ENCODE data around the gene MYO3B.
"Not testable (repeated sequence)": the region's sequence is repeated elsewhere in the genome, so short reads cannot be mapped to it uniquely, and the experiment has no call there.

MYO3B gene

DNA sequence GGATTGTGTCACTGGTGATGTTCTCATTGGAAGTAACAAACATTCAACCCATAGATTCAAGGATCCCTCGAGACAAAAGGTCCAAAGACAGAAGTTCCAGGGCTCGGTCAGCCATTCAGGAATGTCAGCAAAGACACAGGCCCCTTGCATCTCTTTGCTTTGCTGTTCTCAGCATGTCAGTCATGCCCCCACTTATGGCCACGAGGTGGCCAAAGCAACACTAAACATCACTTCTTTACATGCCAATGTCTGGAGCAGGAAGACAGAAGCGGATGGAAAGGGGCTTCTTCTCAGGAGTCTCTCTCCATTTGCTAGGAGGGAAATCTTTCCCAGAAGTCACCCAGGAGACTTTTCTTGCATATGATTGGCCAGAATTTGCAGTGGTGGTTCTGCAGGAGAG lies 345.6 kb downstream of the MYO3B start:
- no peak for DNase-seq

DNA sequence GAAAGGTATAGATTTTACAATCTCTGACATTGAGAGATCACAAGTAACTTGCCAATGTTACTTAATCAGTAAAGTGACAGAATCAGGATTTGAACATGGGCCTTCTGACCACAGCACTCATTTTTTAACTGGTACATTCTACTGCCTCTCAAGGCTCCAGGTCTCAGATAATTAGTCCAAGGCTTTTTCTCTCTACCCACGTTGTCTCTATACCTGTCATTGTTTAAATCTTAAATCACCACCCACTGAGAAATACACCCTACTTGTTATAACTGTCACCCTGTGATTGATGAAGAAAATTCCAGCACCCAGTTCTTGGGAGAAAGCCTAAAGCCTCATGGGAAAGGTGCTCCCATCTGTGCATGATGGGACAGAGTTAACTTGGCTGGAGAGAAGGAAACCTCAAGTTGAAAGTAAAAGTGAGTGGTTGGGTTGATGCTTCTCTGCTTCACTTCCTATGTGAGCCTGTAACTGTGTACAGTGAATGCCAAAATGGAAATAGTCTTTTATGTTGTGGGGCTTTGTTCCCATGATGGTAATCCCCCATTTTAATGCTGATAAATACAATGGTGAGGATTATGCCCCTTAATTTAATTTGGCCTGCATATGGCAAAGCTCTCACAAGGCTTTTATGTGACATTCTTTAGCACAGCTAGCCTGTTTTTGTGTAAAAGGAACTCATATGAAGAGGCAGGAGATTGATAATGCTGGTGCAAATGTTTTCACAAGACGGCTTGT lies 347.1 kb downstream of the MYO3B start:
- no peak for DNase-seq

DNA sequence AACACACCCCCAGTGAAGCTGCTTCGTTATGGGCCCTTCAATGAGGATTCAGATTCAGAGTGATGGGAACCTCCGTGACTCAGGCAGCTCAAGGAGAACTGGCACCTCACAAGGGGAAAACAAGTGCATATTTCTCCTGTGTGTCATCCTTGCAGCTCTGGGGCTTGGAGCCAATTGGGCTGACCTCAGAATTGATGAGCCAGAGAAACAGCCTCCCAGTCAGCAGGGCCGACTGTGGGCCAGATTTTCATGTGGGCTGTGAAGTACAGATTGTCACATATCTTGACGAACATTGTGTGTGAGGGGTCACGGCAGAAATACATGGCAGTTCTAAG lies 347.6 kb downstream of the MYO3B start:
- DNase-seq, result no peak

DNA sequence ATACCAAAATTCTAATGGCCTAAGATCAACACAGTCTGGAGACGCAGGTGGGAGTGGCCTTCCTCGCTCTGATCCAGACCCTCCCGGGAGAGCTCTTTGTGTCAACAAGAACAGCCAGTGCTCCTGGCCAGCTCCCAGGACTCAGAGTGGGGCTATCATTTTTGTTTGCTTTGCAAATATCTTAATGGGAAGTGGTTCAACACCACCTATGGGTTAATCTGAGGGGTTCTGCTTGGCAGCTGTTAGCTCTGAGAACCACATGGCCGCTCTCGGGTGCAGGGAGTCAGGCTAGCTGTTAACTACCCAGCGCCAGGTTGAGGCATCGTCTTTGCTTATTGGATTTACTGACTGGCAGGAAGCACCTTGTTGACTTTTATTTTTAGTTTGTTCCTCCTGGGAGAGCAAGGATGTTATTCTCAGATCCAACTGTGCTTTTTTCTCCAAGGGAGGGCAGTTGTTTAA lies 352.4 kb downstream of the MYO3B start:
- DNase-seq, result peak; percentile 87

DNA sequence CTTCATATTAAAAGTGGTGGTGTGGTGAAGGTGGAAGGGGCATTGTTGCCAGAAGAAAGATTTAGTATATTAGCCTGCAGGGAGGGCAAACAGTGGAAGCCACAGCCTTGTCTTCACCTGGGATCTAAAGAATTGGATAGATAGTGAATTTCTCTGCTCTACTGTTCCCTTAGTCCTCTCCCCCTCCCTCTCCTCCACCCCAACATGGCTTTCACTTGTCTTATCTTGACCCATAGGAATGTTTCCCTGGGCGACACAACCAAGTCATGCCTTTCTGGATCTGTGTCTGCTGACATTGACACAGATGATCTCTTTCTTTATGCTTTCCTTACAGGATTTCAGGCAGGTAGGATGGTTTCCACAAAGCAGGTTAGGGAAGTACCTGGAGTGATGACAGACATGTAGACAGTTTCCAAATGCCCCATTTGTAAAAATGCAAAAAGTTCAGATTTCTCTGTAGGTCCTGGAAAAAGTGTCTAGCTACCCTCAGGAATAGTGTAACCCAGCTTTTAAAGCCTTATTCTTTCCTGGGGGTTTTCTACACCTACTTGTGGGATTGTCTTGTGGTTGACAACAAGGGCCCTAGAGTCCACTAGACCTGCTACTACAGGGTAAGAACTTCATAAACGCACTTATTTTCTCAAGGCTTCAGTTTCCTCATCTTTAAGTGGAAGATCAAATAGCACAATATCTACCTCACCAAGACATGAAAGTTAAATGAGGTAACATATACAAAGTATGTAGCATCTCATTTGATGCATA lies 353.0 kb downstream of the MYO3B start:
- DNase-seq, result no peak

DNA sequence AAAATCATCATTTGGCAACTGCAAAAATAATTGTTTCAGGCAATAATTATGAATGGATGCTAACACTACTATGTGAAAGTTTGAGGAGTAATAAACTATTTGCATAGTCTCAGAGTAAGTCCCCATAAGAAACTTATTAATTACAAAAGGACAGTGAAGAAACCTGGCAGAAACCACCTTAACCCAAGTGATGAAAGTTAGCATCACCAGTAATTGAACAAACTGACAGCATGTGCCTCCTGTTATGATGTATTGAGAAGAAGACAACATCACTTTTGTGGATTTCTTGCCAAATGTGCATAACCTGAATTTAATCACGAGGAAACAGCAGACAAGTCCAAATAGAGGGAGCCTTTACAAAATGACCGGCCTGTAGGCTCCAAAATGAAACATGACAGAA lies 353.9 kb downstream of the MYO3B start:
- no peak for DNase-seq

DNA sequence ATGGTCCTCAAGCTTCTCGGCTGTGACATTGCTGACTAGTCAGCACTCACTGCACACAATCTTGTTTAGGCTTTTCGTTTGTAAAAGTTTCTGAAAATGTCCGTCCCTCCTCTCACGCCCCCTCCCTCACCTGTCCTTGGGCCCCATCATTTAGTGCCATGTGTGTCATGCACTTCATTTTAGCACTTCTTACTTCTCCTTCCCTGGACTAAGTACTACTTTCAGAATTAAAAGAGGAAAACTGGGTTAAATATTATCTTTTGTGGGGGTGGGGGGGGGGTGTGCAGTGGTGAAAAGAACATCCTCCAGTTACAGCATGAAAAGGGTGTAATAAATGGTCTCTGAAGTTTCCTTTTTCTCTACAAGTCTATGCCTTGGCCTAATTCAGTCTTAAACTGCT lies 355.2 kb downstream of the MYO3B start:
- DNase-seq, result no peak

DNA sequence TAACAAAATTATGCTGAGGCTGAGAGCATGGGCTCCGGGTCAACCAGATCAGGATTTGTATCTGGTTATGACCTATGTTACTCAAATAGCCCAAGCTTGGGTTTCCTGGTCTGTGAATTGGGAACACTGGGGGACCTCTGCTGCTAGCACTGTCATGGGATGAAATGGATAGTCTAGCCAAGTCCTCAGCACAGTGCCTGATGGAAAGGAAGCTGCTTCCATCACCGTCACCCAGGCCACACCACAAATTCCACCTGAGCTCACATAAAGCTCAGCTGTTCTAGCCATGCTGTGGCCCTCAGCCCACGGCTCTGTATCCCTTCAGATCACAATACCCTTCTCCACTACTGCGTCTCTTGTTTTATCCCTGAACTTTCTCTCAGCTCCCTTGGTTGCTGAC lies 357.6 kb downstream of the MYO3B start:
- DNase-seq, result no peak

DNA sequence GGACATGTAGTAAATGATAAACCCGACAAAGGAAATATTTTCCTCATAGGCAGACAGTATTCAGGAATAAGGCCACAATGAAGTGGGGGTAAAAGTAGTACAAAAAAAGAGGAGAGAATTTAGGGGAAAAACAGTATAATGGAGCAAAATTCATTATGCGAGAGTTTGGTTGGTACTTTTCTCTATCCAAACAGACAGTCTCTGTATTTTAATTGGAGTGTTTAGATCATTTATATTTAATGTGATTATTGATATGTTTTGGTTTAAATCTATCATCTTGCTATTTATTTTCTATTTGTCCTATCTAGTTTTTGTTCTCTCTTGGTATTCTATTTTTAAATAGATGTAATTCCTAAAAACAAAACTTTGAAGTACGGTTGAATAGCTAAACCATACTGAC lies 366.9 kb downstream of the MYO3B start:
- DNase-seq, result no peak

DNA sequence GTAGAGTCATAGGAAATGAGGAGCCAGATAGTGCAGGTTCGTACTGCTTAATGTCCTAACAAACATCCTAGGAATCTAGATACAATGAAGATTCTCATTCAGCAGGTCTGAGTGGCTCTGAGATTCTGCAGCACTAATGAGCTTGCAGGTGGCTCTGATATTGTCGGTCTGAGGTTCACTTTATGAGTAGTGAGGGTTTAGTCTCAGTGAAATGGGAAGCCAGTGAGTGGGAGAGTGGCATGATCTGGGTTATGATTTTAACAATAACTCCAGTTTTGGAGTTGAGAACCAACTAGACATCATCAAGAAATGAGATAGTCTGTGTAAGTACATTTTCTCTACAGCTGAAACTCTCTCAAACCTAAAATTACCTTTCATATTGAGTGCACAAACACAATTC lies 370.4 kb downstream of the MYO3B start:
- DNase-seq, result no peak

DNA sequence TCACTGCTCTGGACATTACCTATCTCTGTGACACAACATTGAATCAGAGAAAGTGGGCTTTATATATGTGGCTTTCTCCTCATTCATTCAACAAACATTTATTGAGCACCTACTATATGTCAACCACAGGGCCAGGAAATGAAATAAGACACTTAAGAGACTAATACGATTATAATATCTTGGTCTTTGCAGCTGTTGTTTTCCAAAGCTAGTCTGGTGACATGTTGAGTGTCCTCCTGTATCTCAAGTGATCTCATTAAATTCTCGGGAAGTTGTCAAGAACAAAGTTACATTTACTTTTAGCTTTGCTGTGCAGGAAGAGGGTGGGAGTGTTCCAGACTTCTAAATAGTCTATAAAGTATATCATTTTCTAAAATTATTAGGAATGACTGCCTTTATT lies 372.6 kb downstream of the MYO3B start:
- no peak for DNase-seq

DNA sequence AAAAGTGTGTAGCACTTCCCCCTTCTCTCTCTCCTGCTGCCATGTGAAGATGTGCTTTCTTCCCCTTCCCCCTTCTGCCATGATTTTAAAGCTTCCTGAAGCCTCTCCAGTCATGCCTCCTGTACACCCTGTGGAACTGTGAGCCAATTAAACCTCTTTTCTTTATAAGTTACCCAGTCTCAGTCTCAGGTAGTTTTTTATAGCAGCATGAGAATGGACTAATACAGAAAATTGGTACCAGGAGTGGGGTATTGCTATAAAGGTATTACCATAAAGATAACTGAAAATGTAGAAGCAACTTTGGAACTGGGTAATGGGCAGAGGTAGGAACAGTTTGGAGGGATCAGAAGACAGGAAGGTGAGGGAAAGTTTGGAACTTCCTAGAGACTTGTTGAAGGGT lies 374.0 kb downstream of the MYO3B start:
- DNase-seq, result not testable (repeated sequence)

DNA sequence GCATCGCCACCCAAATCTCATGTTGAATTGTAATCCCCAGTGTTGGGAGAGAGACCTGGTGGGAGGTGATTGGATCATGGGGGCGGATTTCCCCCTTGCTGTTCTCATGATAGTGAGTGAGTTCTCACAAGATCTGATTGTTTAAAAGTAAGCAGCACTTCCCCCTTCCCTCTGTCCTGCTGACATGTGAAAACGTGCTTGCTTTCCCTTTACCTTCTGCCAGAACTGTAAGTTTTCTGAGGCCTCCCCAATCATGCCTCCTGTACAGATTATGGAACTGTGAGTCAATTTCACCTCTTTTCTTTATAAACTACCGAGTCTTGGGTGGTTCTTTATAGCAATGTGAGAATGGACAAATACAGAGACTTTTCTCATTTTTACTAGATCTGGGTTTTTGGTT lies 375.8 kb downstream of the MYO3B start:
- DNase-seq, result no peak

DNA sequence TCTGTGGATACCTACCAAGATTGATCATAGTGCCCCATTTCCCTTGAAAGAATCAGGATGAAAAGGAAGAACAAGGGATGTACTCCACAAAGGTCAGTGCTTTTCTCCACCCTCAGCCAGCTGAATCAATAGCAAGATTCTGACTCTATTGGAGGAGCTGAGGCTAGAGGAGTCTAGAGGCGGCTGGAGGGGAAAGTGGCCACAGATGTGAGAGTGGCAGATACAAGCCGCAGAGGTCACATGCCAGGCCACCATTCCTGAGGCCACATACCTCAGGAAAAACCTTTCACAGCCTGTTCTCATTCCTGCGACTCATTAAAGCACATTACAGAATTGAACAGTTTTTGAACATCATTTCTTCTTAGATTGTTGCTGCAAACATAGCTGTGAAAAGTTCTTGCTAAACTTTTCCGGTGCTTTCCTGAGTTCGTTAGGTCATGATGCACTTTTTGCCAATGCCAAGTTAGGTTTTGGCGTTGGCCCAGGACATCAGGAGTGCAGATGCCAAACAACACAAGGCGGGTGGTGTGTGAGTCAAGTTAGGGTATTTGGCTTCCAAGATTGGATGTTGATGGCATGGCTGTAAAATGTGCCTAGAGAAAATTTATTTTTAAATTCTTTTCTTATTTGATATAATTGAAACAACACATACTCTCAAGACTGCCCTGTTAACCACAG lies 376.5 kb downstream of the MYO3B start:
- DNase-seq, result no peak

DNA sequence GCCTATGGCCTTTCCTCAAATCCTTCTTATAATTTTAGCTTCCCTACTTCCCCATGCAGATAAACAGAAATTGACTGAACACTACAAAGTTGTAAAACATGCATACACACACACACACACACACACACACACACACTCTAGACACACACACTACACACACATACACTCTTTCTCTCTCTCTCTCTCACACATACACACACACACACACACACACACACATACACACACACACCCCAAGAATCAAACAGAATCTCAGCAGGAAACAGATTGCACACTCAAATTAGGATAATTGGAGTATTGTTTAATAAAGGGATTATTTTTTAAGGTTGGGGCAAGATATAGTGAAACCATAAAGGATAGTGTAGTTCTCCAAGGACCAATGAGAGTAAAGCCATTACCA lies 385.0 kb downstream of the MYO3B start:
- no peak for DNase-seq

DNA sequence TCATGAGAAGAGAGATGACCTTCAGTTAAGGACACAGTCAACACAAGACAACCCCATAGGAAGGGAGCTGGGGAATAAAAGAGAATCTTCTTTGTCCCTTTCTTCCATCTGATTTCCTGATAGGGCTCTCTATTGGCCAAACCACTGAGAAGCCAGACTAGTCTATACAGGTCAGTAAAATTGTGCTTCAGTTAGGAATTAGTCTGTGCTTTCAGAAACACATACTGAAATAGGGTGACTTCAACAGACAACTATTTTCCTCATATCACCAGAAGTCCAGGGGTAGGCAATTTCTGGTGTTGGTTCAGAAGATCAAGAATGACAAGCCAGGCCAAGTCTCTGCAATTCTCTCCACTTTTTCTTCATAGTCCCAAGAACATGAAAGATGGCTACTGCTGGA lies 385.5 kb downstream of the MYO3B start:
- DNase-seq, result no peak

DNA sequence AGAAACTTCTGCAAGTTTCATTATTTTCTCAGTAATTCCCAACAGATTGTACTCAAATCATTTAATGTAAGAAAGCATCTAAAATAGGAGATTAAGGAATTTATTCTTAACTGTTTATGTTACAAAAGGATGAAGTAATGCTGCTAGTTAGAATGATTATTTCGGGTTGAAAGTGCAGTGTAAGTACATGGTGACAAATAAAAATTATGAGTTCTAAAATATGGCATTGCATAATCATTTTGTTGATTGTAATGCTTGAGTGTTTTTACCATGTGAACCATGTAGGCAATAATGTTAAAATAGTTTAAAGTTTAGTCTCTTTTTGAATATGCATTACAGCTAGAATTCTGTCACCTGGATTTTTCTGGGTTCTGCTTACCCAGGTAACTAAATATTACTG lies 388.2 kb downstream of the MYO3B start:
- no peak for DNase-seq

DNA sequence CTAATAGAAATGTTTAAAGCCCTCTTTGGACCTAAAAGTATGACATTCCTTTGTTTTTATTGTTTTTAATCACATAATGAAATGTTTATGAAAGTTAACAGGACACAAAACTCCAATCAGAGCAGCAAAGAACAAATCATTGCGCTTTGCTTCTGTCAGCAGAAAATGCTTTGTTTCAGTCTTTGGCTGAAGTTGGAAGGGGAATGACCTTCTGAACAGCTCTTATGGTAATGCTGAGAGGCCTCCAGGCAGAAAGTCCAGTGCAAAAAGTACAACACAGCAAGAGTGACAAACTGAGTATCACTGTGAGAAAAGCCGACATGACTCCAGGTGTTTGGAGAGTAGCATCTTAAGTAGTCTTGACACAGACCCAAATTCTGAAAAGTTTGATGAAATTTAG lies 389.5 kb downstream of the MYO3B start:
- DNase-seq, result no peak

DNA sequence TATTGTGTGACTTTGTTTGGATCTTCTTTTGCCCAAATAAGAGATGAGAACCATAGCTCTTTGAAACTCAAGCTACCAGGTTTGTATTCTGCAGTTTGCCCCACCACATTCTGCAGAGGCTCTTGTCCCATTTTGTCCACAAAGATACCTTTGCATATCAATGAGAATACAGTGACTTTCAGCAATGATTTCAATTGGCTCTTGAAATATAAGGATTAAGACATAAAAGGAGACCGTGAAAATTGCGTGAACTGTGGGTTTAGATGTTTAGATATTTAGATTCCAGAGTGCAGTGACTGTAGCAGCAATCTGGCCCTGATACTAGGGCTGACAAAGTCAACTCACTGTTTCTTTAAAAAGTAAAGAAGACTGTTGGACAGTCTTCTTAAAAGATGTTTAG lies 390.6 kb downstream of the MYO3B start:
- no peak for DNase-seq

DNA sequence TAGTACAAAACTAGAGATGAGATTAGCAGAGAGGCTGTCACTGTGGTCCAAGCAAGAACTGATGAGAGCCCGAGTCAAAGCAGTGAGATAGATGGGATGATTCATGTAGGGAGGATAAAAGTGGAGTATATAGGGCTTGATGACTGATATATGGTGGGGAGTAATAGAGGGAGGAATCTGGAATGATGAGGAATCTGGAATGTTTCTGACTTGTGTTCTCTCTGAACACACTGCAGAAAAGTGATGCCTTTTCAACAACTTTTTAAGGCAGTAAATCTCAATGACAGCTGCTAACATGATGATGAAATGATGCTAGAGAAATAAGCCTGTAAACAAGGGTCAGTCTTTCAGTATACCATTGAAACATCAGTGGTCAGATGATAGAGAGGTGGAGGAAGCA lies 393.7 kb downstream of the MYO3B start:
- no peak for DNase-seq

DNA sequence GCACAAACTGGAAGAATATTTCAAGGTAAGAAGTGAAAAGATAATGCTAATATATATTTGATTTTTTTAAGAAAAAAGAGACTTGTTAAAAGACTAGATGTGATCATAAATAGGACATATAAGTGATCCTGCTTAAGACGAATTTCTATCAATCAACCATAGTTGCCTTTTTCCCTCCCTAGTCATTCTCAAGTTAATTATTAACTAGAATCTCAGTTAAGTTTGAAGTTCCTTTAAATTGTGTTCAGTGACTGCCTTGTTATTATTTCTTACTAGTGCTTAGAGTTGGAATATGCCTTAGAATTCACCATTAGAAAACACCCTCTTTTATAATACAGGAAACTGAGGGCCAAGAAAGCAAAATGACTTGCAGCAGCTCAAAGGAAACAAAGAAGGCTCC lies 395.7 kb downstream of the MYO3B start:
- no peak for DNase-seq

DNA sequence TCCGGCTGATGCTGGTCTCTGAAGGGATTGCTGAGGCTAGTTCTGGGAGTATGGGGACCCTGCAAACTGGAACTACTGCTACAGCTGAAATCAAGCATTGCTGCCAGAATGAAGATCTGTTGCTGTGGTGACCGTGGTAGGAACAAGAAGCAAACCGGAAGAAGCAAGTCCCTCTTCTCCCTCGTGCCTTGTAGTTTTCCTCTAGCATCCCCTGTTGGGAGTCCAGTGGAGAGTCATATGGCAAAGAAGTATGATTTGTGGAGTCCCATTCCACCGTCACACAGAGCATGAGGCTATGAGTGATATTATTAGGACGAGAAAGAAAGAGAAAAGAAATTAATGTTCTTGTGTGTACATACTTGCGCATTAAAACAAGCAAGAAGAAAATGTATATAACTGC lies 398.3 kb downstream of the MYO3B start:
- DNase-seq, result no peak

DNA sequence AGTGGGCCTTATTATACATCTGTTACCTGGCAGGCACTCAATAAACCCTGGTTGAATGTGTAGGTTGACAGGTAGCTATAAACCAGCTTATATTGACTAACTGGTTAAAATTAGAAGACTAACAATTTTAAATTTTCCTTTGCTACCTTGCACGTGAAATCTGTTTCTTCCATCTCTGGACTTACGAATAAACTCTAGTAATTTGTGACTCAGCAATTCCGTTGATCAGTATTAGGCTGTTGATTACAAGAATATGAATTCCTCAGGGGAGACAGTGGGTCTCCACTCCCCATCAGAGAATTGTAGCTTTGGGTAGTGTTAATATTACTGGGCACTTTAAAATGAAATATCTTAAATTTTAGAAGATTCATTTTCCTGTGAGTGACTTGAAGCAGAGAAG lies 399.4 kb downstream of the MYO3B start:
- no peak for DNase-seq

DNA sequence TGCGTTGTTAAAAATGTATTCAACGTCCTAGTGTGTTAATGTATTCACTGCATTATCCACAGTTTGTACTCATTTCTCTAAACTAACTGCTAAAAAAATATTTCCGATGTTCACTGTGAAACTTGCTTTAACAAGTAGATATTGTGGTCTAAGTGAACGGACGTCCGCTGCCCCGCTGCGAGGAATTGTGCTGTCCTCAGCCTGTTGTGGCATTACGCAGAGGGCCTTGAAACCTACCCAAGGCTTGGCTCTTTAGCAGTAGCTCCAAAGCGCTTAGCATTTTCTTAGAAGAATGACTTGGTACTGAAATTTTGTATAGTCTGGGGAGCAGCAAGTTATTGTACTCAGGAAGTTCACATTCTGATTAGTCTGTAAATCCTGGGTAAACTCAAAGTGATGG lies 400.7 kb downstream of the MYO3B start:
- DNase-seq, result no peak

All from NCI-H2227 treated with DMSO at 0.1 percent for 48 hours (cell line).